GM23248 (cell line): Measurements from ENCODE around the gene TMEM236. TPM values are rescaled to one million over a fixed set of nuclear protein-coding genes. Genes with fewer than 3 reads are reported as not detected.
A peak's percentile ranks its signal among the peaks of the same experiment; 100 is the strongest.

ENCODE experiments used
- DNase-seq: peaks from one replicate; pipeline ENCODE4 v3.0.0-alpha.2; 2015
- H2AFZ ChIP-seq: fragments of 200-600 bp; sonication (generic); 2 replicates; pipeline ENCODE4 v1.6.1; 2016; ENCODE audit warnings: antibody characterized with exemption
- H3F3A ChIP-seq: fragments of 200-600 bp; sonication (generic); 2 replicates; pipeline ENCODE4 v1.6.1; 2016; ENCODE audit warnings: mild to moderate bottlenecking, antibody characterized with exemption, mixed run types; ENCODE audit not compliant: insufficient read depth
- H3K27ac ChIP-seq: fragments of 200-600 bp; sonication (generic); 2 replicates; pipeline ENCODE4 v1.5.1; 2016; ENCODE audit warnings: mild to moderate bottlenecking
- H3K27me3 ChIP-seq: fragments of 200-600 bp; sonication (generic); replicated peaks from 2 replicates; pipeline ENCODE4 v1.6.1; 2016; ENCODE audit warnings: mild to moderate bottlenecking; ENCODE audit not compliant: insufficient read depth
- H3K36me3 ChIP-seq: fragments of 200-600 bp; sonication (generic); 2 replicates; pipeline ENCODE4 v1.6.1; 2016; ENCODE audit warnings: low read depth, mild to moderate bottlenecking
- H3K4me1 ChIP-seq: fragments of 200-600 bp; sonication (generic); 2 replicates; pipeline ENCODE4 v1.6.1; 2016; ENCODE audit warnings: mild to moderate bottlenecking; ENCODE audit not compliant: insufficient read depth
- H3K4me2 ChIP-seq: fragments of 200-600 bp; sonication (generic); one replicate; pipeline ENCODE4 v1.6.1; 2016; ENCODE audit warnings: mild to moderate bottlenecking; ENCODE audit not compliant: unreplicated experiment
- H3K4me3 ChIP-seq: fragments of 200-600 bp; sonication (generic); 2 replicates; pipeline ENCODE4 v1.5.1; 2016; ENCODE audit warnings: mild to moderate bottlenecking
- H3K79me2 ChIP-seq: fragments of 200-600 bp; sonication (generic); 2 replicates; pipeline ENCODE4 v1.6.1; 2016; ENCODE audit warnings: mild to moderate bottlenecking; ENCODE audit not compliant: insufficient read depth
- H3K9ac ChIP-seq: fragments of 200-600 bp; sonication (generic); 2 replicates; pipeline ENCODE4 v1.6.1; 2016; ENCODE audit warnings: mild to moderate bottlenecking
- H3K9me2 ChIP-seq: fragments of 200-600 bp; sonication (generic); 2 replicates; pipeline ENCODE4 v1.6.1; 2016; ENCODE audit warnings: mixed run types, mild to moderate bottlenecking, moderate library complexity; ENCODE audit not compliant: insufficient read depth
- H3K9me3 ChIP-seq: fragments of 200-600 bp; sonication (generic); one replicate; pipeline ENCODE4 v1.6.1; 2017; ENCODE audit warnings: low read depth
- H4K20me1 ChIP-seq: fragments of 200-600 bp; sonication (generic); 2 replicates; pipeline ENCODE4 v1.6.0; 2016; ENCODE audit not compliant: insufficient read depth
- EZH2 ChIP-seq: fragments of 200-600 bp; sonication (generic); IDR thresholded peaks from 2 replicates; pipeline ENCODE4 v1.6.1; 2018; ENCODE audit warnings: antibody characterized with exemption, mild to moderate bottlenecking; ENCODE audit not compliant: insufficient read depth, poor library complexity, severe bottlenecking
- EZH2phosphoT487 ChIP-seq: fragments of 200-600 bp; sonication (generic); IDR thresholded peaks from 2 replicates; pipeline ENCODE4 v1.6.1; 2018; ENCODE audit warnings: antibody characterized with exemption, moderate library complexity, mild to moderate bottlenecking, low read depth; ENCODE audit not compliant: insufficient read depth
- WGBS, 2 experiments: methylation state at CpG; one replicate each; pipeline ENCODE4 v1.1.6; 2015 to 2017; ENCODE audit warnings: low lambda C conversion rate in 2 of 2, low coverage in 1 of 2; ENCODE audit errors: missing lambda C conversion rate in 2 of 2; 5-methylcytosine and 5-hydroxymethylcytosine counted together
- in situ Hi-C: fragments of 300-500 bp; cut with MboI; formaldehyde crosslinking; loops from 2 replicates; pipeline ENCODE4 v1.15.0; 2020
- polyA plus RNA-seq: library from polyadenylated mRNA; unstranded; fragments of >200 nt; fragmentation: Nextera tagmentation; extraction: Ambion mirVana; gene quantifications from 2 replicates; pipeline ENCODE4 v1.2.1, GENCODE V29; 2016
- total RNA-seq: library from RNA; depleted of rRNA; stranded (reverse); fragments of >200 nt; shearing (Covaris generic); gene quantifications from 2 replicates; pipeline ENCODE4 v1.2.3, GENCODE V29; 2014

TMEM236 gene
- total and polyA plus RNA-seq, 2 experiments from 2014 or later: 0.11 TPM; not detected in 1

- H3K4me1 ChIP-seq: peaks cover 47% of the 10 kb centered on the region
- H3K4me3 ChIP-seq: no peak overlapping the region
- no peak overlapping the region for H2AFZ ChIP-seq
- peak; percentile 4 for DNase-seq
- in situ Hi-C loops: no loop called here
- TF ChIP-seq EZH2phosphoT487 (no peak), EZH2 (no peak)
- peak overlapping the region; percentile 41 for H3K4me2 ChIP-seq
- WGBS, 2 experiments: 92 to 93% methylated on average over 5 of the region's 5 CpGs
- H3K27me3 ChIP-seq: no peaks in the 10 kb centered on the region
- peaks cover 39% of the 10 kb centered on the region for H3F3A ChIP-seq
- no peaks in the 10 kb centered on the region for H3K9me3 ChIP-seq
- no peaks in the 10 kb centered on the region for H3K79me2 ChIP-seq
- no peaks in the 10 kb centered on the region for H3K9me2 ChIP-seq
- no peaks in the 10 kb centered on the region for H3K36me3 ChIP-seq
- H4K20me1 ChIP-seq: no peaks in the 10 kb centered on the region
- H3K27ac ChIP-seq: peak overlapping the region; percentile 56
- H3K9ac ChIP-seq: no peak overlapping the region
These were observed 33.4 kb downstream of the TMEM236 start for GRCh38 chr10:17785276-17785930.

GRCh38 chr10:17787087-17787961 is 35.3 kb downstream of the TMEM236 start:
- H3K4me1 ChIP-seq: peaks cover 47% of the 10 kb centered on the region
- peak overlapping the region; percentile 24 for H3K27ac ChIP-seq
- H3K4me2 ChIP-seq: peak overlapping the region; percentile 63
- in situ Hi-C loops: no loop called here
- no peaks in the 10 kb centered on the region for H3K27me3 ChIP-seq
- H4K20me1 ChIP-seq: no peaks in the 10 kb centered on the region
- TF ChIP-seq EZH2: no peak
- no peak for TF ChIP-seq EZH2phosphoT487
- no peaks in the 10 kb centered on the region for H3K9me2 ChIP-seq
- no peaks in the 10 kb centered on the region for H3K79me2 ChIP-seq
- WGBS, 2 experiments: 49 to 51% methylated on average over 13 of the region's 13 CpGs
- H3K9ac ChIP-seq: no peak overlapping the region
- H3K36me3 ChIP-seq: no peaks in the 10 kb centered on the region
- no peak overlapping the region for H3K4me3 ChIP-seq
- peaks cover 39% of the 10 kb centered on the region for H3F3A ChIP-seq
- DNase-seq: peak; percentile 97
- H3K9me3 ChIP-seq: no peaks in the 10 kb centered on the region
- H2AFZ ChIP-seq: no peak overlapping the region

- WGBS, 2 experiments: 94 to 97% methylated on average over 2 of the region's 2 CpGs
- no peaks in the 10 kb centered on the region for H3K36me3 ChIP-seq
- no peaks in the 10 kb centered on the region for H3K79me2 ChIP-seq
- in situ Hi-C loops: no loop called here
- no peak overlapping the region for H3K4me3 ChIP-seq
- H2AFZ ChIP-seq: peak overlapping the region; percentile 40; the same call in 1 of the 2 replicates
- no peaks in the 10 kb centered on the region for H3K9me3 ChIP-seq
- H3F3A ChIP-seq: peaks cover 26% of the 10 kb centered on the region
- no peaks in the 10 kb centered on the region for H3K9me2 ChIP-seq
- H4K20me1 ChIP-seq: no peaks in the 10 kb centered on the region
- no peak overlapping the region for H3K27ac ChIP-seq
- no peaks in the 10 kb centered on the region for H3K27me3 ChIP-seq
- H3K4me2 ChIP-seq: no peak overlapping the region
- TF ChIP-seq EZH2phosphoT487: no peak
- no peak for TF ChIP-seq EZH2
- H3K9ac ChIP-seq: no peak overlapping the region
- DNase-seq: no peak
- peaks cover 37% of the 10 kb centered on the region for H3K4me1 ChIP-seq
These were observed 36.6 kb downstream of the TMEM236 start for GRCh38 chr10:17788646-17789045.

- no peak overlapping the region for H3K4me3 ChIP-seq
- in situ Hi-C loops: no loop called here
- peaks cover 19% of the 10 kb centered on the region for H3F3A ChIP-seq
- no peaks in the 10 kb centered on the region for H3K36me3 ChIP-seq
- H3K9ac ChIP-seq: no peak overlapping the region
- H2AFZ ChIP-seq: no peak overlapping the region
- no peak overlapping the region for H3K4me2 ChIP-seq
- no peak overlapping the region for H3K27ac ChIP-seq
- no peak for DNase-seq
- no peaks in the 10 kb centered on the region for H3K27me3 ChIP-seq
- TF ChIP-seq EZH2: no peak
- TF ChIP-seq EZH2phosphoT487: no peak
- 87 to 89% methylated on average over 7 of the region's 7 CpGs for WGBS, 2 experiments
- H4K20me1 ChIP-seq: no peaks in the 10 kb centered on the region
- no peaks in the 10 kb centered on the region for H3K79me2 ChIP-seq
- H3K9me2 ChIP-seq: no peaks in the 10 kb centered on the region
- no peaks in the 10 kb centered on the region for H3K9me3 ChIP-seq
- peaks cover 30% of the 10 kb centered on the region for H3K4me1 ChIP-seq
These were observed 37.4 kb downstream of the TMEM236 start for GRCh38 chr10:17789396-17789795.
